IMR-90 (cell line): ENCODE results near the gene PRKAB1.

Experiments used
- BHLHE40 ChIP-seq: fragments of 150-350 bp; IDR thresholded peaks from 2 replicates; pipeline ENCODE4 v1.6.1; 2016; ENCODE audit warnings: mild to moderate bottlenecking, low read depth, low read length
- CEBPB ChIP-seq: IDR thresholded peaks from 2 replicates; pipeline ENCODE4 v1.6.1; 2012; ENCODE audit warnings: low read depth, low read length, improper control_type of control experiment
- CHD1 ChIP-seq: IDR thresholded peaks from 2 replicates; pipeline ENCODE4 v1.6.1; 2012; ENCODE audit warnings: low read depth, low read length, improper control_type of control experiment
- FOS ChIP-seq: fragments of 150-350 bp; IDR thresholded peaks from 2 replicates; pipeline ENCODE4 v1.6.1; 2016; ENCODE audit warnings: low read depth, low read length
- MAFK ChIP-seq: IDR thresholded peaks from 2 replicates; pipeline ENCODE4 v1.6.1; 2012; ENCODE audit warnings: low read depth, low read length, improper control_type of control experiment
- MAZ ChIP-seq: IDR thresholded peaks from 2 replicates; pipeline ENCODE4 v1.6.1; 2012; ENCODE audit warnings: low read depth, mild to moderate bottlenecking, low read length, improper control_type of control experiment, moderate library complexity, borderline replicate concordance
- MXI1 ChIP-seq: IDR thresholded peaks from 2 replicates; pipeline ENCODE4 v1.6.1; 2012; ENCODE audit warnings: low read depth, mild to moderate bottlenecking, low read length, moderate library complexity, borderline replicate concordance
- NFE2L2 ChIP-seq: fragments of 150-350 bp; IDR thresholded peaks from 2 replicates; pipeline ENCODE4 v1.6.1; 2016; ENCODE audit warnings: low read depth, mild to moderate bottlenecking, low read length
- POLR2A ChIP-seq: IDR thresholded peaks from 2 replicates; pipeline ENCODE4 v1.6.1; 2012; ENCODE audit warnings: mild to moderate bottlenecking, low read depth, low read length
- RFX5 ChIP-seq: IDR thresholded peaks from 2 replicates; pipeline ENCODE4 v1.8.0; 2012; ENCODE audit warnings: low read depth, mild to moderate bottlenecking, low read length, moderate library complexity
- SMC3 ChIP-seq: fragments of 150-350 bp; IDR thresholded peaks from 2 replicates; pipeline ENCODE4 v1.6.1; 2016; ENCODE audit warnings: low read depth, mild to moderate bottlenecking, antibody characterized with exemption, low read length, moderate library complexity
- TF ChIP-seq, protein P1 (sequence below): conservative IDR thresholded peaks from 2 replicates; pipeline ENCODE4 v1.5.1; 2012; ENCODE audit warnings: mild to moderate bottlenecking, low read depth, low read length, improper control_type of control experiment
- TF ChIP-seq, protein P2 (sequence below): fragments of 150-350 bp; IDR thresholded peaks from 2 replicates; pipeline ENCODE4 v1.6.1; 2016; ENCODE audit warnings: low read depth, mild to moderate bottlenecking, low read length, moderate library complexity, borderline replicate concordance

GRCh38 chr12:119686776-119687175 is 18.8 kb downstream of the PRKAB1 start:
- TF ChIP-seq POLR2A (no peak), NFE2L2 (no peak), CEBPB (no peak), MXI1 (no peak), MAZ (no peak), CHD1 (no peak), SMC3 (no peak), RFX5 (no peak), MAFK (no peak), FOS (no peak), BHLHE40 (no peak)
- TF ChIP-seq, protein P1, sequence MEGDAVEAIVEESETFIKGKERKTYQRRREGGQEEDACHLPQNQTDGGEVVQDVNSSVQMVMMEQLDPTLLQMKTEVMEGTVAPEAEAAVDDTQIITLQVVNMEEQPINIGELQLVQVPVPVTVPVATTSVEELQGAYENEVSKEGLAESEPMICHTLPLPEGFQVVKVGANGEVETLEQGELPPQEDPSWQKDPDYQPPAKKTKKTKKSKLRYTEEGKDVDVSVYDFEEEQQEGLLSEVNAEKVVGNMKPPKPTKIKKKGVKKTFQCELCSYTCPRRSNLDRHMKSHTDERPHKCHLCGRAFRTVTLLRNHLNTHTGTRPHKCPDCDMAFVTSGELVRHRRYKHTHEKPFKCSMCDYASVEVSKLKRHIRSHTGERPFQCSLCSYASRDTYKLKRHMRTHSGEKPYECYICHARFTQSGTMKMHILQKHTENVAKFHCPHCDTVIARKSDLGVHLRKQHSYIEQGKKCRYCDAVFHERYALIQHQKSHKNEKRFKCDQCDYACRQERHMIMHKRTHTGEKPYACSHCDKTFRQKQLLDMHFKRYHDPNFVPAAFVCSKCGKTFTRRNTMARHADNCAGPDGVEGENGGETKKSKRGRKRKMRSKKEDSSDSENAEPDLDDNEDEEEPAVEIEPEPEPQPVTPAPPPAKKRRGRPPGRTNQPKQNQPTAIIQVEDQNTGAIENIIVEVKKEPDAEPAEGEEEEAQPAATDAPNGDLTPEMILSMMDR: no peak
- TF ChIP-seq, protein P2, sequence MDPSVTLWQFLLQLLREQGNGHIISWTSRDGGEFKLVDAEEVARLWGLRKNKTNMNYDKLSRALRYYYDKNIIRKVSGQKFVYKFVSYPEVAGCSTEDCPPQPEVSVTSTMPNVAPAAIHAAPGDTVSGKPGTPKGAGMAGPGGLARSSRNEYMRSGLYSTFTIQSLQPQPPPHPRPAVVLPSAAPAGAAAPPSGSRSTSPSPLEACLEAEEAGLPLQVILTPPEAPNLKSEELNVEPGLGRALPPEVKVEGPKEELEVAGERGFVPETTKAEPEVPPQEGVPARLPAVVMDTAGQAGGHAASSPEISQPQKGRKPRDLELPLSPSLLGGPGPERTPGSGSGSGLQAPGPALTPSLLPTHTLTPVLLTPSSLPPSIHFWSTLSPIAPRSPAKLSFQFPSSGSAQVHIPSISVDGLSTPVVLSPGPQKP: no peak
